Naive thymus-derived CD4-positive, alpha-beta T cell (primary cell): Measurements from ENCODE around the gene BCCIP. TPM values are rescaled to one million over a fixed set of nuclear protein-coding genes. Genes with fewer than 3 reads are reported as not detected.
A peak's percentile ranks its signal among the peaks of the same experiment; 100 is the strongest.

Experiments used
- ATAC-seq: fragments of 150-1000 bp; cut with Tn5 transposase; 2 replicates; pipeline ENCODE4 v1.10.0; 2021; ENCODE audit warnings: mild to moderate bottlenecking, moderate library complexity
- CTCF ChIA-PET: fragments of 350-600 bp; sonication (Branson Sonifier 250); formaldehyde crosslinking; loops from one replicate; lab custom pipeline; 2021; ENCODE audit warnings: antibody characterized with exemption; lab: Charles Lee
- POLR2A ChIA-PET: fragments of 350-600 bp; sonication (Branson Sonifier 250); formaldehyde crosslinking; loops from one replicate; lab custom pipeline; 2021; ENCODE audit warnings: antibody characterized with exemption, inconsistent platforms; lab: Charles Lee
- DNase-seq, 9 donors: peaks; one replicate each; pipeline versions ENCODE4 v3.0.0 to v3.0.0-alpha.2; 2020 to 2022; ENCODE audit warnings: mixed read lengths in 1 of 9
- H3K27ac ChIP-seq: one replicate; pipeline ENCODE4 v1.7.0; 2013; ENCODE audit warnings: mild to moderate bottlenecking, low read depth, low read length, moderate library complexity
- H3K27me3 ChIP-seq, 2 donors: one replicate each; pipeline ENCODE4 v1.7.0; 2013; ENCODE audit warnings: low read length in 2 of 2, mild to moderate bottlenecking in 2 of 2, moderate library complexity in 2 of 2; ENCODE audit not compliant: control insufficient read depth in 2 of 2, insufficient read depth in 2 of 2
- H3K36me3 ChIP-seq, 3 experiments: 1 replicate in 2 of 3; 2 replicates in 1 of 3; pipeline ENCODE4 v1.7.0; 2013; ENCODE audit warnings: low read length in 3 of 3, mild to moderate bottlenecking in 3 of 3, moderate library complexity in 1 of 3; ENCODE audit not compliant: insufficient read depth in 3 of 3, control insufficient read depth in 2 of 3
- H3K4me1 ChIP-seq, 2 donors: one replicate each; pipeline ENCODE4 v1.7.0; 2013; ENCODE audit warnings: low read length in 2 of 2, mild to moderate bottlenecking in 2 of 2, moderate library complexity in 1 of 2; ENCODE audit not compliant: control insufficient read depth in 2 of 2, insufficient read depth in 2 of 2
- H3K4me3 ChIP-seq: 2 replicates; pipeline ENCODE4 v1.7.0; 2013; ENCODE audit warnings: mild to moderate bottlenecking, low read length
- H3K9me3 ChIP-seq, 3 experiments: 1 replicate in 2 of 3; 2 replicates in 1 of 3; pipeline ENCODE4 v1.7.0; 2013; ENCODE audit warnings: low read length in 3 of 3; ENCODE audit not compliant: control insufficient read depth in 2 of 3
- H3K27ac Mint-ChIP-seq, 9 donors: one replicate each; pipeline ENCODE4 v1.8.0; 2020 to 2022; ENCODE audit warnings: mixed read lengths in 9 of 9, mild to moderate bottlenecking in 8 of 9, moderate library complexity in 5 of 9, inconsistent platforms in 2 of 9
- H3K27me3 Mint-ChIP-seq, 5 donors: one replicate each; pipeline ENCODE4 v1.8.0; 2021 to 2022; ENCODE audit warnings: mixed read lengths in 5 of 5, mild to moderate bottlenecking in 1 of 5
- H3K36me3 Mint-ChIP-seq, 5 donors: one replicate each; pipeline ENCODE4 v1.8.0; 2020 to 2022; ENCODE audit warnings: mixed read lengths in 5 of 5, mild to moderate bottlenecking in 3 of 5, inconsistent platforms in 1 of 5
- H3K4me1 Mint-ChIP-seq, 7 donors: one replicate each; pipeline ENCODE4 v1.8.0; 2020 to 2022; ENCODE audit warnings: mixed read lengths in 7 of 7, mild to moderate bottlenecking in 3 of 7, inconsistent platforms in 1 of 7
- H3K4me3 Mint-ChIP-seq, 10 donors: one replicate each; pipeline ENCODE4 v1.8.0; 2020 to 2022; ENCODE audit warnings: mild to moderate bottlenecking in 10 of 10, mixed read lengths in 10 of 10, moderate library complexity in 6 of 10, inconsistent platforms in 2 of 10
- H3K9me3 Mint-ChIP-seq, 11 donors: one replicate each; pipeline ENCODE4 v1.8.0; 2020 to 2022; ENCODE audit warnings: mixed read lengths in 11 of 11, mild to moderate bottlenecking in 4 of 11, inconsistent platforms in 1 of 11, moderate library complexity in 1 of 11
- intact Hi-C, 2 donors: fragments of 100-400 bp; cut with micrococcal nuclease; formaldehyde crosslinking; loops; one replicate each; pipeline ENCODE4 v1.15.1; 2023
- polyA plus RNA-seq, 2 donors: library from polyadenylated mRNA; unstranded; fragments of 300-500 nt; fragmentation: Illumina TruSeq; gene quantifications; one replicate each; pipeline ENCODE4 v1.2.3, GENCODE V29; 2021
- total RNA-seq, 6 experiments: library from RNA in 5 of 6; stranded (reverse) in 5 of 6; gene quantifications; 1 replicate in 5 of 6; 2 replicates in 1 of 6; pipeline ENCODE4 v1.2.3 and lab custom pipeline; 2021 to 2026

BCCIP gene
- total and polyA plus RNA-seq, 7 experiments from 2014 or later, result 31.3 to 105 (median 48.8) TPM

- Mint-ChIP-seq H3K27me3 (no peaks in the 10 kb centered on the region), H3K27ac (no peak overlapping the region), H3K36me3 (peaks cover 5 to 44% (median 15%) of the 10 kb centered on the region in 5 donors), H3K9me3 (no peaks in the 10 kb centered on the region), H3K4me1 (peaks cover 0 to 2% (median 0%) of the 10 kb centered on the region in 7 donors), H3K4me3 (no peak overlapping the region)
- ChIA-PET POLR2A (interaction anchor here (0.5 to 1.2 kb wide), 2 partner anchors 78 to 85 kb away, joined by 3 read pairs; partner anchors contain the start of gene EDRF1), CTCF (no interaction called here)
- intact Hi-C loops, result no loop called here
- Histone ChIP-seq H3K4me1 (no peaks in the 10 kb centered on the region), H3K27me3 (no peaks in the 10 kb centered on the region), H3K4me3 (no peak overlapping the region), H3K36me3 (peaks cover 0 to 70% (median 0%) of the 10 kb centered on the region in 3 experiments), H3K9me3 (no peaks in the 10 kb centered on the region), H3K27ac (no peak overlapping the region)
- no peak for DNase-seq
- no peak for ATAC-seq
These were observed 25.9 kb upstream of the BCCIP start for GRCh38 chr10:125797424-125797823.

GRCh38 chr10:125797994-125798662 lies 25.2 kb upstream of the BCCIP start:
- Histone ChIP-seq H3K4me3 (no peak overlapping the region), H3K9me3 (no peaks in the 10 kb centered on the region), H3K27ac (no peak overlapping the region), H3K36me3 (peaks cover 0 to 70% (median 0%) of the 10 kb centered on the region in 3 experiments), H3K4me1 (no peaks in the 10 kb centered on the region), H3K27me3 (no peaks in the 10 kb centered on the region)
- Mint-ChIP-seq H3K36me3 (peaks cover 4 to 44% (median 13%) of the 10 kb centered on the region in 5 donors), H3K4me1 (no peaks in the 10 kb centered on the region), H3K4me3 (no peak overlapping the region), H3K27ac (peak overlapping the region in 1 of 9 donors; percentile 7), H3K27me3 (no peaks in the 10 kb centered on the region), H3K9me3 (no peaks in the 10 kb centered on the region)
- DNase-seq, result no peak
- ATAC-seq, result no peak
- intact Hi-C loops, result no loop called here
- POLR2A ChIA-PET, result no interaction called here
- CTCF ChIA-PET, result no interaction called here

GRCh38 chr10:125799451-125800182 lies 23.7 kb upstream of the BCCIP start:
- no peak for ATAC-seq
- Mint-ChIP-seq H3K4me1 (no peaks in the 10 kb centered on the region), H3K27me3 (no peaks in the 10 kb centered on the region), H3K9me3 (no peaks in the 10 kb centered on the region), H3K27ac (peak overlapping the region in 2 of 9 donors; percentile 4 to 52), H3K4me3 (no peak overlapping the region), H3K36me3 (peaks cover 0 to 40% (median 7%) of the 10 kb centered on the region in 5 donors)
- no peaks in the 10 kb centered on the region for H3K27me3 ChIP-seq
- no peak for DNase-seq
- no peak overlapping the region for H3K4me3 ChIP-seq
- intact Hi-C loops, result no loop called here
- H3K27ac ChIP-seq, result no peak overlapping the region
- ChIA-PET CTCF (no interaction called here), POLR2A (no interaction called here)
- H3K4me1 ChIP-seq, result no peaks in the 10 kb centered on the region
- no peaks in the 10 kb centered on the region for H3K9me3 ChIP-seq
- H3K36me3 ChIP-seq, result peaks cover 0 to 68% (median 0%) of the 10 kb centered on the region in 3 experiments

- Histone ChIP-seq H3K4me1 (no peaks in the 10 kb centered on the region), H3K4me3 (no peak overlapping the region), H3K27me3 (no peaks in the 10 kb centered on the region), H3K36me3 (peaks cover 0 to 68% (median 0%) of the 10 kb centered on the region in 3 experiments), H3K9me3 (no peaks in the 10 kb centered on the region), H3K27ac (no peak overlapping the region)
- CTCF ChIA-PET, result no interaction called here
- intact Hi-C loops, result no loop called here
- no peak for ATAC-seq
- Mint-ChIP-seq H3K4me1 (no peaks in the 10 kb centered on the region), H3K4me3 (no peak overlapping the region), H3K27me3 (no peaks in the 10 kb centered on the region), H3K27ac (no peak overlapping the region), H3K36me3 (peaks cover 0 to 48% (median 4%) of the 10 kb centered on the region in 5 donors), H3K9me3 (no peaks in the 10 kb centered on the region)
- POLR2A ChIA-PET, result interaction anchor here (0.9 kb wide), 1 partner anchor 22 kb away, joined by 3 read pairs; the partner anchor contains the start of genes BCCIP and UROS
- no peak for DNase-seq
These were observed 21.8 kb upstream of the BCCIP start for GRCh38 chr10:125801574-125801973.

GRCh38 chr10:125802131-125802530 lies 21.2 kb upstream of the BCCIP start:
- ChIA-PET POLR2A (no interaction called here), CTCF (no interaction called here)
- Mint-ChIP-seq H3K27ac (no peak overlapping the region), H3K4me1 (no peaks in the 10 kb centered on the region), H3K4me3 (no peak overlapping the region), H3K36me3 (peaks cover 0 to 49% (median 10%) of the 10 kb centered on the region in 5 donors), H3K27me3 (no peaks in the 10 kb centered on the region), H3K9me3 (no peaks in the 10 kb centered on the region)
- Histone ChIP-seq H3K9me3 (no peaks in the 10 kb centered on the region), H3K27me3 (no peaks in the 10 kb centered on the region), H3K4me3 (no peak overlapping the region), H3K27ac (no peak overlapping the region), H3K4me1 (no peaks in the 10 kb centered on the region), H3K36me3 (peaks cover 0 to 70% (median 0%) of the 10 kb centered on the region in 3 experiments)
- DNase-seq, result no peak
- intact Hi-C loops, result no loop called here
- ATAC-seq, result no peak

- POLR2A ChIA-PET, result no interaction called here
- peaks cover 0 to 52% (median 16%) of the 10 kb centered on the region in 5 donors for H3K36me3 Mint-ChIP-seq
- peaks cover 0 to 5% (median 0%) of the 10 kb centered on the region in 7 donors for H3K4me1 Mint-ChIP-seq
- no peaks in the 10 kb centered on the region for H3K9me3 ChIP-seq
- H3K4me3 Mint-ChIP-seq, result no peak overlapping the region
- H3K36me3 ChIP-seq, result peaks cover 0 to 69% (median 3%) of the 10 kb centered on the region in 3 experiments
- H3K27me3 Mint-ChIP-seq, result no peaks in the 10 kb centered on the region
- H3K27ac ChIP-seq, result no peak overlapping the region
- no peaks in the 10 kb centered on the region for H3K9me3 Mint-ChIP-seq
- H3K27ac Mint-ChIP-seq, result no peak overlapping the region
- no peaks in the 10 kb centered on the region for H3K4me1 ChIP-seq
- H3K27me3 ChIP-seq, result no peaks in the 10 kb centered on the region
- ATAC-seq (no peak), DNase-seq (no peak)
- CTCF ChIA-PET, result no interaction called here
- no peak overlapping the region for H3K4me3 ChIP-seq
- intact Hi-C loops, result no loop called here
These were observed 20.6 kb upstream of the BCCIP start for GRCh38 chr10:125802739-125803138.
